Upper lobe of left lung (tissue), 6 donors: ENCODE results near the gene MEP1A. TPM values are rescaled to one million over a fixed set of nuclear protein-coding genes. Genes with fewer than 3 reads are reported as not detected.
"Not testable (repeated sequence)": the region's sequence is repeated elsewhere in the genome, so short reads cannot be mapped to it uniquely, and the experiment has no call there.

Experiments
- ATAC-seq, 2 donors: fragments of 200-7000 bp; cut with Tn5 transposase; one replicate each; pipeline ENCODE4 v1.9.1; 2022; ENCODE audit warnings: mild to moderate bottlenecking in 2 of 2, moderate library complexity in 2 of 2; ENCODE audit not compliant: low FRiP score in 2 of 2
- DNase-seq, 2 donors: peaks; one replicate each; pipeline ENCODE4 v3.0.0-alpha.2; 2019 to 2020
- H3K27ac ChIP-seq, 4 donors: fragments of 200-600 bp; sonication (generic); one replicate each; pipeline ENCODE4 v1.5.1; 2016 to 2019
- H3K27me3 ChIP-seq, 4 donors: fragments of 200-600 bp; sonication (generic); one replicate each; pipeline ENCODE4 v1.5.1; 2017 to 2019
- H3K36me3 ChIP-seq, 4 donors: fragments of 200-600 bp; sonication (generic); one replicate each; pipeline ENCODE4 v1.5.1; 2016 to 2019
- H3K4me1 ChIP-seq, 4 donors: fragments of 200-600 bp; sonication (generic); one replicate each; pipeline ENCODE4 v1.5.1; 2018 to 2019
- H3K4me3 ChIP-seq, 4 donors: fragments of 200-600 bp; sonication (generic); one replicate each; pipeline ENCODE4 v1.5.1; 2017 to 2019; ENCODE audit warnings: mild to moderate bottlenecking in 2 of 4, moderate library complexity in 1 of 4
- H3K9me3 ChIP-seq, 4 donors: fragments of 200-600 bp; sonication (generic); one replicate each; pipeline ENCODE4 v1.5.1; 2018 to 2019
- CTCF ChIP-seq, 6 experiments: fragments of 450-650 bp in 4 of 6; fragments of 200-600 bp in 2 of 6; sonication (generic) in 2 of 6; IDR thresholded peaks; one replicate each; pipeline ENCODE4 v1.5.1; 2016 to 2019; ENCODE audit warnings: antibody characterized with exemption in 6 of 6
- EP300 ChIP-seq, 4 donors: sonication (generic); formaldehyde crosslinking; IDR thresholded peaks; one replicate each; pipeline ENCODE4 v1.5.1; 2017; ENCODE audit warnings: antibody characterized with exemption in 4 of 4, control low read depth in 2 of 4
- POLR2A ChIP-seq, 4 donors: fragments of 450-650 bp; IDR thresholded peaks; one replicate each; pipeline ENCODE4 v1.5.1; 2016 to 2017; ENCODE audit warnings: antibody characterized with exemption in 4 of 4, mild to moderate bottlenecking in 2 of 4
- POLR2AphosphoS5 ChIP-seq, 2 donors: sonication (generic); formaldehyde crosslinking; IDR thresholded peaks; one replicate each; pipeline ENCODE4 v1.5.1; 2017; ENCODE audit warnings: antibody characterized with exemption in 2 of 2
- WGBS, 2 donors: methylation state at CpG; one replicate each; pipeline ENCODE4 v1.1.5; 2017 to 2018; 5-methylcytosine and 5-hydroxymethylcytosine counted together
- total RNA-seq, 6 donors: library from RNA; depleted of rRNA in 4 of 6; stranded (reverse); fragments of >200 nt in 4 of 6; gene quantifications; one replicate each; pipeline versions ENCODE4 v1.1.0 to v1.2.1, GENCODE V29; 2016 to 2021
- donor health status: DM: no; HTN: no; CAD: no; lungs with moderate emphysema.
- donor health status: DM: no; HTN: yes; CAD: no; lungs with severe emphysema.

MEP1A gene
- total RNA-seq, 6 donors from 2014 or later = 1.0 to 1.1 TPM; not detected in 4

- TF ChIP-seq POLR2A (IDR thresholded peaks at IDR 0.05) (no peak), POLR2AphosphoS5 (IDR thresholded peaks at IDR 0.05) (no peak), EP300 (IDR thresholded peaks at IDR 0.05) (no peak), CTCF (IDR thresholded peaks at IDR 0.05) (no peak)
- Histone ChIP-seq H3K36me3 (no peaks in the 10 kb centered on the region), H3K9me3 (no peaks in the 10 kb centered on the region), H3K27me3 (no peaks in the 10 kb centered on the region), H3K27ac (no peak overlapping the region), H3K4me1 (no peaks in the 10 kb centered on the region), H3K4me3 (no peak overlapping the region)
- DNase-seq (no peak), ATAC-seq (no peak)
- WGBS, 2 donors = 94 to 95% methylated on average over 5 of the region's 5 CpGs
Observed at GRCh38 chr6:46764961-46765360, 28.2 kb upstream of the MEP1A start.

GRCh38 chr6:46772016-46772415 is 21.2 kb upstream of the MEP1A start:
- Histone ChIP-seq H3K4me1 (peaks cover 0 to 11% (median 10%) of the 10 kb centered on the region in 4 donors), H3K36me3 (no peaks in the 10 kb centered on the region), H3K27ac (peak overlapping the region; percentile 36 to 82 (median 66)), H3K4me3 (no peak overlapping the region), H3K27me3 (no peaks in the 10 kb centered on the region), H3K9me3 (no peaks in the 10 kb centered on the region)
- DNase-seq (no peak), ATAC-seq (peak in 1 of 2 donors; percentile 19)
- TF ChIP-seq POLR2AphosphoS5 (IDR thresholded peaks at IDR 0.05) (no peak), CTCF (IDR thresholded peaks at IDR 0.05) (no peak), POLR2A (IDR thresholded peaks at IDR 0.05) (no peak), EP300 (IDR thresholded peaks at IDR 0.05) (no peak)
- WGBS, 2 donors = 87 to 93% methylated on average over 1 of the region's 1 CpG

GRCh38 chr6:46772762-46773161 is 20.4 kb upstream of the MEP1A start:
- peaks cover 0 to 11% (median 10%) of the 10 kb centered on the region in 4 donors for H3K4me1 ChIP-seq
- no peak overlapping the region for H3K4me3 ChIP-seq
- ATAC-seq (peak; percentile 75 to 89), DNase-seq (peak in 1 of 2 donors; percentile 75)
- TF ChIP-seq CTCF (IDR thresholded peaks at IDR 0.05) (no peak), EP300 (IDR thresholded peaks at IDR 0.05) (peak in 1 of 4 donors; percentile 74), POLR2AphosphoS5 (IDR thresholded peaks at IDR 0.05) (peak in 1 of 2 donors; percentile 18), POLR2A (IDR thresholded peaks at IDR 0.05) (peak in 1 of 4 donors; percentile 51)
- H3K27ac ChIP-seq = peak overlapping the region; percentile 36 to 82 (median 66)
- no peaks in the 10 kb centered on the region for H3K9me3 ChIP-seq
- no peaks in the 10 kb centered on the region for H3K27me3 ChIP-seq
- 52 to 71% methylated on average over 2 of the region's 2 CpGs for WGBS, 2 donors
- H3K36me3 ChIP-seq = no peaks in the 10 kb centered on the region

DNA sequence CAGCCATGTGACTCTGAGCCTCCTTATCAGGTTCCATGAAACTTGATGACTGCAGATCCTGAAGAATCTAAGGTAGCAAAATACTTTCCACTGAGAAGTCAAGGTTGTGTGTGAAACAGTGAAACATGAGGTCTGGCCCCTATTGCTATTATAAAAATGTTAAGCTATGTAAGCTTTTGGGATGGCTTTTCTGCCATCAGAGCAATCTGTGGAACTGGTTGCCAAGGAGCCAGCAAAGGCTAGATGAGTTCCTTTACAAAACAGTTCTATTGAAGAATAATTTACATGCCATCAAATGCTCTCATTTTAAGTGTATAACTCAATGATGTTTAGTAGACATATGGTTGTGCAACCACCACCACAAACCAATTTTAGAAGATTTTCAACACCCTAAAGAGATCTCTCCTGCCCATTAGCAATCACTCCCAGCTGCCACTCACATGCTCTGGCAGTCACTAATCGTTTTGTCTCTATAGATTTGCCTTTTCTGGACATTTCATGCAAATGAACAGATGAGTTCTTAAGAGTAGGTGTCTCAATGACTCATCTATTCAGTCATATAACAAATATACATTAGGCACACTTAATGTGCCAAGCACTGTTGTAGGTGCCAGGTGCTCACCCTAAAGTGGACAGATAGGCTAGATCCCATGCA is 19.9 kb upstream of the MEP1A start:
- no peak overlapping the region for H3K4me3 ChIP-seq
- H3K4me1 ChIP-seq = peaks cover 0 to 11% (median 10%) of the 10 kb centered on the region in 4 donors
- peak overlapping the region; percentile 18 to 82 (median 42) for H3K27ac ChIP-seq
- ATAC-seq (no peak), DNase-seq (no peak)
- no peaks in the 10 kb centered on the region for H3K9me3 ChIP-seq
- TF ChIP-seq EP300 (IDR thresholded peaks at IDR 0.05) (no peak), POLR2A (IDR thresholded peaks at IDR 0.05) (peak in 1 of 4 donors; percentile 4)
- no peaks in the 10 kb centered on the region for H3K27me3 ChIP-seq
- 33 to 38% methylated on average over 1 of the region's 1 CpG for WGBS, 2 donors
- H3K36me3 ChIP-seq = no peaks in the 10 kb centered on the region

- peak overlapping the region in 1 of 4 donors; percentile 82 for H3K27ac ChIP-seq
- peaks cover 0 to 11% (median 10%) of the 10 kb centered on the region in 4 donors for H3K4me1 ChIP-seq
- DNase-seq = peak in 1 of 2 donors; percentile 78
- not testable (repeated sequence) for ATAC-seq, H3K36me3 ChIP-seq, H3K27me3 ChIP-seq, H3K4me3 ChIP-seq, H3K9me3 ChIP-seq
- 94 to 98% methylated on average over 9 to 24 of the region's 24 CpGs for WGBS, 2 donors
Observed at GRCh38 chr6:46774736-46775135, 18.5 kb upstream of the MEP1A start.
